Stimulated activated CD8-positive, alpha-beta memory T cell treated with anti-CD3 and anti-CD28 coated beads, Interleukin-12 subunit alpha, Interleukin-12 subunit beta, amount 100 ng/mL, for 4 hours (primary cell): ENCODE measurements around the gene SERPIND1.
"Not testable (repeated sequence)": the region's sequence is repeated elsewhere in the genome, so short reads cannot be mapped to it uniquely, and the experiment has no call there.

ENCODE experiments used
- DNase-seq: peaks from one replicate; pipeline ENCODE4 v3.0.0-alpha.2; 2020; ENCODE audit warnings: low read depth

SERPIND1 gene

GRCh38 chr22:20747223-20747622 is 26.7 kb upstream of the SERPIND1 start:
- DNase-seq: no peak

- no peak for DNase-seq
Observed at GRCh38 chr22:20748082-20748481, 25.8 kb upstream of the SERPIND1 start.

GRCh38 chr22:20748731-20749428 is 25.0 kb upstream of the SERPIND1 start:
- DNase-seq: no peak

- DNase-seq: no peak
Observed at GRCh38 chr22:20749453-20749852, 24.5 kb upstream of the SERPIND1 start.

GRCh38 chr22:20750461-20751184 is 23.3 kb upstream of the SERPIND1 start:
- DNase-seq: peak; percentile 24

GRCh38 chr22:20751185-20751851 is 22.6 kb upstream of the SERPIND1 start:
- no peak for DNase-seq

GRCh38 chr22:20752104-20752741 is 21.7 kb upstream of the SERPIND1 start:
- DNase-seq: no peak

- DNase-seq: no peak
Observed at GRCh38 chr22:20752873-20753272, 21.0 kb upstream of the SERPIND1 start.

GRCh38 chr22:20756846-20757245 is 17.1 kb upstream of the SERPIND1 start:
- DNase-seq: no peak

GRCh38 chr22:20758688-20759087 is 15.2 kb upstream of the SERPIND1 start:
- DNase-seq: no peak

- DNase-seq: no peak
Observed at GRCh38 chr22:20760084-20760483, 13.8 kb upstream of the SERPIND1 start.

- no peak for DNase-seq
Observed at GRCh38 chr22:20761536-20761935, 12.4 kb upstream of the SERPIND1 start.

- no peak for DNase-seq
Observed at GRCh38 chr22:20762233-20762796, 11.6 kb upstream of the SERPIND1 start.

- no peak for DNase-seq
Observed at GRCh38 chr22:20763630-20764470, 10.1 kb upstream of the SERPIND1 start.

- no peak for DNase-seq
Observed at GRCh38 chr22:20764471-20764720, 9.5 kb upstream of the SERPIND1 start.

- DNase-seq: no peak
Observed at GRCh38 chr22:20764729-20765128, 9.2 kb upstream of the SERPIND1 start.

GRCh38 chr22:20765938-20766337 is 8.0 kb upstream of the SERPIND1 start:
- no peak for DNase-seq

- DNase-seq: no peak
Observed at GRCh38 chr22:20766530-20766929, 7.4 kb upstream of the SERPIND1 start.

GRCh38 chr22:20769496-20769826 is 4.5 kb upstream of the SERPIND1 start:
- not testable (repeated sequence) for DNase-seq

- no peak for DNase-seq
Observed at GRCh38 chr22:20771918-20772625, 1.8 kb upstream of the SERPIND1 start.

GRCh38 chr22:20774882-20775281 is 969 bp downstream of the SERPIND1 start:
- no peak for DNase-seq
